ENCODE results near the gene MCTP1. TPM values are rescaled to one million over a fixed set of nuclear protein-coding genes. Genes with fewer than 3 reads are reported as not detected.

The MCTP1 gene
- total and polyA plus RNA-seq, 2 of the 13 experiments (the other 11 are each of a cell fraction or from before 2014, with no cell fraction given) = 0.15 to 0.48 TPM

- CTCF ChIA-PET (ENCODE audit: low intra/inter-chr PET ratio, low total read pairs) = no interaction called here
- in situ Hi-C loops (cut with HindIII; ENCODE audit: extremely low pct_ligation_motif_present, low pct_unique_long_range_greater_than_20kb) = no loop called here
- FAIRE-seq = no peak
- no peak for TF ChIP-seq SP5 (CRISPR knock-in tag; IDR thresholded peaks at IDR 0.05; ENCODE audit: borderline replicate concordance, low read depth)
- no peak for TF ChIP-seq ZNF142 (CRISPR knock-in tag; IDR thresholded peaks at IDR 0.05)
- TF ChIP-seq ZNF615 (CRISPR knock-in tag; IDR thresholded peaks at IDR 0.05; ENCODE audit: borderline replicate concordance) = no peak
- TF ChIP-seq, protein P1, sequence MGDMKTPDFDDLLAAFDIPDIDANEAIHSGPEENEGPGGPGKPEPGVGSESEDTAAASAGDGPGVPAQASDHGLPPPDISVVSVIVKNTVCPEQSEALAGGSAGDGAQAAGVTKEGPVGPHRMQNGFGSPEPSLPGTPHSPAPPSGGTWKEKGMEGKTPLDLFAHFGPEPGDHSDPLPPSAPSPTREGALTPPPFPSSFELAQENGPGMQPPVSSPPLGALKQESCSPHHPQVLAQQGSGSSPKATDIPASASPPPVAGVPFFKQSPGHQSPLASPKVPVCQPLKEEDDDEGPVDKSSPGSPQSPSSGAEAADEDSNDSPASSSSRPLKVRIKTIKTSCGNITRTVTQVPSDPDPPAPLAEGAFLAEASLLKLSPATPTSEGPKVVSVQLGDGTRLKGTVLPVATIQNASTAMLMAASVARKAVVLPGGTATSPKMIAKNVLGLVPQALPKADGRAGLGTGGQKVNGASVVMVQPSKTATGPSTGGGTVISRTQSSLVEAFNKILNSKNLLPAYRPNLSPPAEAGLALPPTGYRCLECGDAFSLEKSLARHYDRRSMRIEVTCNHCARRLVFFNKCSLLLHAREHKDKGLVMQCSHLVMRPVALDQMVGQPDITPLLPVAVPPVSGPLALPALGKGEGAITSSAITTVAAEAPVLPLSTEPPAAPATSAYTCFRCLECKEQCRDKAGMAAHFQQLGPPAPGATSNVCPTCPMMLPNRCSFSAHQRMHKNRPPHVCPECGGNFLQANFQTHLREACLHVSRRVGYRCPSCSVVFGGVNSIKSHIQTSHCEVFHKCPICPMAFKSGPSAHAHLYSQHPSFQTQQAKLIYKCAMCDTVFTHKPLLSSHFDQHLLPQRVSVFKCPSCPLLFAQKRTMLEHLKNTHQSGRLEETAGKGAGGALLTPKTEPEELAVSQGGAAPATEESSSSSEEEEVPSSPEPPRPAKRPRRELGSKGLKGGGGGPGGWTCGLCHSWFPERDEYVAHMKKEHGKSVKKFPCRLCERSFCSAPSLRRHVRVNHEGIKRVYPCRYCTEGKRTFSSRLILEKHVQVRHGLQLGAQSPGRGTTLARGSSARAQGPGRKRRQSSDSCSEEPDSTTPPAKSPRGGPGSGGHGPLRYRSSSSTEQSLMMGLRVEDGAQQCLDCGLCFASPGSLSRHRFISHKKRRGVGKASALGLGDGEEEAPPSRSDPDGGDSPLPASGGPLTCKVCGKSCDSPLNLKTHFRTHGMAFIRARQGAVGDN (CRISPR knock-in tag; IDR thresholded peaks at IDR 0.05) = no peak
- no peak for TF ChIP-seq ONECUT2 (CRISPR knock-in tag; IDR thresholded peaks at IDR 0.05)
- no peak for TF ChIP-seq ZNF282 (IDR thresholded peaks at IDR 0.05; ENCODE audit: partially characterized antibody)
- no peak for TF ChIP-seq JDP2 (CRISPR knock-in tag; IDR thresholded peaks at IDR 0.05; ENCODE audit: borderline replicate concordance)
- TF ChIP-seq, protein P2, sequence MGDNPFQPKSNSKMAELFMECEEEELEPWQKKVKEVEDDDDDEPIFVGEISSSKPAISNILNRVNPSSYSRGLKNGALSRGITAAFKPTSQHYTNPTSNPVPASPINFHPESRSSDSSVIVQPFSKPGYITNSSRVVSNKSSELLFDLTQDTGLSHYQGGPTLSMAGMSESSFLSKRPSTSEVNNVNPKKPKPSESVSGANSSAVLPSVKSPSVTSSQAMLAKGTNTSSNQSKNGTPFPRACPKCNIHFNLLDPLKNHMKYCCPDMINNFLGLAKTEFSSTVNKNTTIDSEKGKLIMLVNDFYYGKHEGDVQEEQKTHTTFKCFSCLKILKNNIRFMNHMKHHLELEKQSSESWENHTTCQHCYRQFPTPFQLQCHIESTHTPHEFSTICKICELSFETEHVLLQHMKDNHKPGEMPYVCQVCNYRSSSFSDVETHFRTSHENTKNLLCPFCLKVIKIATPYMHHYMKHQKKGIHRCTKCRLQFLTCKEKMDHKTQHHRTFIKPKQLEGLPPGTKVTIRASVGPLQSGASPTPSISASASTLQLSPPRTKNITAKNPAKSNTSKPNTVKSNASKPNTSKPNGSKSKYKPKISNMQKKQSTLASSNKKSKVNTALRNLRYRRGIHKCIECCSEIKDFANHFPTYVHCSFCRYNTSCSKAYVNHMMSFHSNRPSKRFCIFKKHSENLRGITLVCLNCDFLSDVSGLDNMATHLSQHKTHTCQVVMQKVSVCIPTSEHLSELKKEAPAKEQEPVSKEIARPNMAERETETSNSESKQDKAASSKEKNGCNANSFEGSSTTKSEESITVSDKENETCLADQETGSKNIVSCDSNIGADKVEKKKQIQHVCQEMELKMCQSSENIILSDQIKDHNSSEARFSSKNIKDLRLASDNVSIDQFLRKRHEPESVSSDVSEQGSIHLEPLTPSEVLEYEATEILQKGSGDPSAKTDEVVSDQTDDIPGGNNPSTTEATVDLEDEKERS (CRISPR knock-in tag; IDR thresholded peaks at IDR 0.05) = no peak
- TF ChIP-seq SNRNP70 (IDR thresholded peaks at IDR 0.05; ENCODE audit: low read depth, low read length) = no peak
- no peak for TF ChIP-seq NFIC (IDR thresholded peaks at IDR 0.05; ENCODE audit: low read length)
- no peak for TF ChIP-seq FLYWCH1 (CRISPR knock-in tag; IDR thresholded peaks at IDR 0.05)
- TF ChIP-seq SALL1 (CRISPR knock-in tag; IDR thresholded peaks at IDR 0.05) = no peak
- TF ChIP-seq MAF1 (CRISPR knock-in tag; IDR thresholded peaks at IDR 0.05; ENCODE audit: borderline replicate concordance) = no peak
Measured at GRCh38 chr5:94769996-94770395, 514.9 kb downstream of the MCTP1 start.

More at GRCh38 chr5:94769996-94770395, 514.9 kb downstream of the MCTP1 start:
- Histone ChIP-seq H3K27ac (ENCODE audit: extremely low read length, insufficient read depth, low read length) (no peak overlapping the region), H3K9me3 (ENCODE audit: low read length) (no peaks in the 10 kb centered on the region), H3K36me3 (replicated peaks in 1 of 2; ENCODE audit: control insufficient read depth in 1 of 2, insufficient read depth in 2 of 2, low read length in 2 of 2) (no peaks in the 10 kb centered on the region), H3K4me2 (ENCODE audit: low read depth, low read length) (no peak overlapping the region), H3K4me3 (replicated peaks in 1 of 3; ENCODE audit: insufficient read depth in 1 of 3, low read depth in 2 of 3, low read length in 3 of 3) (no peak overlapping the region), H3K79me2 (ENCODE audit: insufficient read depth, low read length) (no peaks in the 10 kb centered on the region), H3K27me3 (ENCODE audit: control insufficient read depth in 1 of 2, insufficient read depth in 2 of 2, low read length in 2 of 2) (no peaks in the 10 kb centered on the region), H4K20me1 (ENCODE audit: insufficient read depth, low read length) (no peaks in the 10 kb centered on the region), H3K4me1 (ENCODE audit: insufficient read depth, low read length) (no peaks in the 10 kb centered on the region), H2AFZ (ENCODE audit: low read length) (no peak overlapping the region), H3K9ac (ENCODE audit: insufficient read depth, low read depth, low read length) (no peak overlapping the region)
- POLR2A ChIA-PET = no interaction called here
- intact Hi-C loops (cut with micrococcal nuclease; ENCODE audit: unreplicated experiment) = no loop called here
- BruUV-seq (replicated peaks) = no TSS peak
- ATAC-seq (no peak), DNase-seq (ENCODE audit: low spot score) (no peak)
- 23% methylated on average over 7 of the region's 7 CpGs for WGBS (ENCODE audit: low lambda C conversion rate)
